ENCODE results near the gene GAPDHS. TPM values are rescaled to one million over a fixed set of nuclear protein-coding genes. Genes with fewer than 3 reads are reported as not detected.

The GAPDHS gene
- total RNA-seq, 1 donor from 2014 or later, result not detected

GRCh38 chr19:35539314-35539713 is 6.1 kb downstream of the GAPDHS start:
- DNase-seq (ENCODE audit: low read depth in 2 of 2), result no peak

- no peak for DNase-seq (ENCODE audit: low read depth in 2 of 2)
Measured at GRCh38 chr19:35539850-35540249, 6.6 kb downstream of the GAPDHS start.

GRCh38 chr19:35540356-35540927 is 7.2 kb downstream of the GAPDHS start:
- DNase-seq (ENCODE audit: low read depth in 2 of 2), result no peak

GRCh38 chr19:35542209-35542608 is 9.0 kb downstream of the GAPDHS start:
- no peak for DNase-seq (ENCODE audit: low read depth in 2 of 2)

- no peak for DNase-seq (ENCODE audit: low read depth in 2 of 2)
Measured at GRCh38 chr19:35543280-35544109, 10.2 kb downstream of the GAPDHS start.

- DNase-seq (ENCODE audit: low read depth in 2 of 2), result no peak
Measured at GRCh38 chr19:35544110-35544802, 11.0 kb downstream of the GAPDHS start.

GRCh38 chr19:35545001-35545854 is 12.0 kb downstream of the GAPDHS start, which contains the start of gene TMEM147:
Gene TMEM147 (plus strand): TSS chr19:35545626. CDS start chr19:35545740, 114 bp downstream.
- DNase-seq (ENCODE audit: low read depth in 2 of 2), result peak; percentile 85 to 91

GRCh38 chr19:35545855-35546381 is 12.7 kb downstream of the GAPDHS start:
- peak; percentile 20 to 51 for DNase-seq (ENCODE audit: low read depth in 2 of 2)

- DNase-seq (ENCODE audit: low read depth in 2 of 2), result no peak
Measured at GRCh38 chr19:35546532-35546931, 13.3 kb downstream of the GAPDHS start.

GRCh38 chr19:35549174-35549788 is 16.0 kb downstream of the GAPDHS start:
- peak; percentile 73 to 82 for DNase-seq (ENCODE audit: low read depth in 2 of 2)

- no peak for DNase-seq (ENCODE audit: low read depth in 2 of 2)
Measured at GRCh38 chr19:35549879-35550523, 16.7 kb downstream of the GAPDHS start.

GRCh38 chr19:35551091-35551810 is 18.0 kb downstream of the GAPDHS start:
- no peak for DNase-seq (ENCODE audit: low read depth in 2 of 2)

GRCh38 chr19:35552534-35553384 is 19.5 kb downstream of the GAPDHS start:
- no peak for DNase-seq (ENCODE audit: low read depth in 2 of 2)

GRCh38 chr19:35553385-35554000 is 20.2 kb downstream of the GAPDHS start:
- no peak for DNase-seq (ENCODE audit: low read depth in 2 of 2)

- no peak for DNase-seq (ENCODE audit: low read depth in 2 of 2)
Measured at GRCh38 chr19:35554076-35554475, 20.8 kb downstream of the GAPDHS start.

- peak; percentile 33 to 38 for DNase-seq (ENCODE audit: low read depth in 2 of 2)
Measured at GRCh38 chr19:35555301-35556005, 22.2 kb downstream of the GAPDHS start.

- DNase-seq (ENCODE audit: low read depth in 2 of 2), result no peak
Measured at GRCh38 chr19:35556025-35556590, 22.9 kb downstream of the GAPDHS start.
